Endothelial cell (in vitro differentiated cells): ENCODE data around the gene GMFB. TPM values are rescaled to one million over a fixed set of nuclear protein-coding genes. Genes with fewer than 3 reads are reported as not detected.
"Not testable (repeated sequence)": the region's sequence is repeated elsewhere in the genome, so short reads cannot be mapped to it uniquely, and the experiment has no call there.

Source experiments
- DNase-seq: peaks from one replicate; pipeline ENCODE4 v3.0.0; 2021; ENCODE audit warnings: low spot score
- H3K27ac Mint-ChIP-seq: one replicate; pipeline ENCODE4 v1.8.0; 2021; ENCODE audit warnings: mixed read lengths, inconsistent platforms; ENCODE audit not compliant: unreplicated experiment
- H3K27me3 Mint-ChIP-seq: one replicate; pipeline ENCODE4 v1.8.0; 2021; ENCODE audit warnings: mild to moderate bottlenecking, moderate library complexity, mixed read lengths, inconsistent platforms; ENCODE audit not compliant: unreplicated experiment
- H3K36me3 Mint-ChIP-seq: one replicate; pipeline ENCODE4 v1.8.0; 2021; ENCODE audit warnings: mild to moderate bottlenecking, low read depth, mixed read lengths, inconsistent platforms; ENCODE audit not compliant: unreplicated experiment
- H3K4me1 Mint-ChIP-seq: one replicate; pipeline ENCODE4 v1.8.0; 2021; ENCODE audit warnings: mild to moderate bottlenecking, mixed read lengths, inconsistent platforms; ENCODE audit not compliant: unreplicated experiment
- H3K4me3 Mint-ChIP-seq: one replicate; pipeline ENCODE4 v1.8.0; 2021; ENCODE audit warnings: mild to moderate bottlenecking, mixed read lengths, inconsistent platforms; ENCODE audit not compliant: unreplicated experiment
- H3K9me3 Mint-ChIP-seq: one replicate; pipeline ENCODE4 v1.8.0; 2021; ENCODE audit warnings: mixed read lengths, inconsistent platforms; ENCODE audit not compliant: unreplicated experiment
- CTCF ChIP-seq: fragments of 200-600 bp; sonication (generic); IDR thresholded peaks from one replicate; pipeline ENCODE4 v1.5.0; 2021; ENCODE audit warnings: antibody characterized with exemption; ENCODE audit not compliant: unreplicated experiment
- total RNA-seq: library from RNA; stranded (reverse); fragmentation: NEBNext Ultra II Directional; extraction: Animal tissue kit (Norgen Biotek cat#: 25700); gene quantifications from one replicate; pipeline ENCODE4 v1.2.1, GENCODE V29; 2021; ENCODE audit not compliant: unreplicated experiment

Gene GMFB
- total RNA-seq, 1 donor from 2014 or later: 86.2 TPM

GRCh38 chr14:54455363-54455762 lies 33.4 kb downstream of the GMFB start:
- no peaks in the 10 kb centered on the region for H3K27me3 Mint-ChIP-seq
- DNase-seq: no peak
- H3K27ac Mint-ChIP-seq: no peak overlapping the region
- TF ChIP-seq CTCF: no peak
- H3K4me1 Mint-ChIP-seq: no peaks in the 10 kb centered on the region
- H3K36me3 Mint-ChIP-seq: peaks cover 4% of the 10 kb centered on the region
- no peak overlapping the region for H3K4me3 Mint-ChIP-seq
- no peaks in the 10 kb centered on the region for H3K9me3 Mint-ChIP-seq

- not testable (repeated sequence) for H3K27me3 Mint-ChIP-seq, DNase-seq, H3K27ac Mint-ChIP-seq, H3K9me3 Mint-ChIP-seq, H3K4me1 Mint-ChIP-seq, H3K36me3 Mint-ChIP-seq, H3K4me3 Mint-ChIP-seq
These were observed 34.8 kb downstream of the GMFB start for GRCh38 chr14:54453990-54454389.

GRCh38 chr14:54453252-54453651 lies 35.5 kb downstream of the GMFB start:
- no peak for TF ChIP-seq CTCF
- H3K4me1 Mint-ChIP-seq: no peaks in the 10 kb centered on the region
- no peak overlapping the region for H3K4me3 Mint-ChIP-seq
- no peaks in the 10 kb centered on the region for H3K27me3 Mint-ChIP-seq
- H3K9me3 Mint-ChIP-seq: no peaks in the 10 kb centered on the region
- H3K27ac Mint-ChIP-seq: no peak overlapping the region
- no peaks in the 10 kb centered on the region for H3K36me3 Mint-ChIP-seq
- DNase-seq: no peak

GRCh38 chr14:54451961-54452360 lies 36.8 kb downstream of the GMFB start:
- Mint-ChIP-seq H3K36me3 (no peaks in the 10 kb centered on the region), H3K27me3 (no peaks in the 10 kb centered on the region), H3K4me3 (no peak overlapping the region), H3K27ac (no peak overlapping the region), H3K9me3 (no peaks in the 10 kb centered on the region), H3K4me1 (no peaks in the 10 kb centered on the region)
- TF ChIP-seq CTCF: no peak
- DNase-seq: no peak

GRCh38 chr14:54451121-54451601 lies 37.6 kb downstream of the GMFB start:
- no peaks in the 10 kb centered on the region for H3K9me3 Mint-ChIP-seq
- H3K4me1 Mint-ChIP-seq: no peaks in the 10 kb centered on the region
- H3K4me3 Mint-ChIP-seq: no peak overlapping the region
- TF ChIP-seq CTCF: no peak
- no peak for DNase-seq
- no peak overlapping the region for H3K27ac Mint-ChIP-seq
- H3K27me3 Mint-ChIP-seq: no peaks in the 10 kb centered on the region
- no peaks in the 10 kb centered on the region for H3K36me3 Mint-ChIP-seq

GRCh38 chr14:54450535-54450934 lies 38.2 kb downstream of the GMFB start:
- H3K27me3 Mint-ChIP-seq: no peaks in the 10 kb centered on the region
- H3K27ac Mint-ChIP-seq: no peak overlapping the region
- no peak for DNase-seq
- H3K9me3 Mint-ChIP-seq: no peaks in the 10 kb centered on the region
- no peak for TF ChIP-seq CTCF
- H3K4me1 Mint-ChIP-seq: no peaks in the 10 kb centered on the region
- no peak overlapping the region for H3K4me3 Mint-ChIP-seq
- H3K36me3 Mint-ChIP-seq: no peaks in the 10 kb centered on the region
